HG02623 (cell line): Measurements from ENCODE around the gene PDE7B.

Source experiments
- ATAC-seq: cut with Tn5 transposase; IDR thresholded peaks from one replicate; pipeline ENCODE4 v1.9.1; 2021; ENCODE audit warnings: moderate library complexity; ENCODE audit not compliant: unreplicated experiment

PDE7B gene

GRCh38 chr6:136173519-136174507 lies 322.3 kb downstream of the PDE7B start:
- no peak for ATAC-seq

- no peak for ATAC-seq
Observed at GRCh38 chr6:136174510-136174909, 323.0 kb downstream of the PDE7B start.

GRCh38 chr6:136175873-136176272 lies 324.4 kb downstream of the PDE7B start:
- ATAC-seq: no peak

GRCh38 chr6:136178749-136179148 lies 327.2 kb downstream of the PDE7B start:
- no peak for ATAC-seq

GRCh38 chr6:136180704-136181511 lies 329.4 kb downstream of the PDE7B start:
- ATAC-seq: no peak

GRCh38 chr6:136181512-136181833 lies 330.0 kb downstream of the PDE7B start:
- no peak for ATAC-seq

GRCh38 chr6:136181861-136182260 lies 330.4 kb downstream of the PDE7B start:
- no peak for ATAC-seq

- ATAC-seq: no peak
Observed at GRCh38 chr6:136184738-136185137, 333.2 kb downstream of the PDE7B start.

GRCh38 chr6:136186363-136186762 lies 334.9 kb downstream of the PDE7B start:
- no peak for ATAC-seq

GRCh38 chr6:136188486-136188885 lies 337.0 kb downstream of the PDE7B start:
- no peak for ATAC-seq

GRCh38 chr6:136189104-136189503 lies 337.6 kb downstream of the PDE7B start:
- no peak for ATAC-seq

- no peak for ATAC-seq
Observed at GRCh38 chr6:136191606-136192312, 340.3 kb downstream of the PDE7B start.

- no peak for ATAC-seq
Observed at GRCh38 chr6:136192902-136193301, 341.4 kb downstream of the PDE7B start.

GRCh38 chr6:136201732-136202131 lies 350.2 kb downstream of the PDE7B start:
- ATAC-seq: no peak

GRCh38 chr6:136208783-136209182 lies 357.3 kb downstream of the PDE7B start:
- ATAC-seq: no peak

- no peak for ATAC-seq
Observed at GRCh38 chr6:136209496-136209895, 358.0 kb downstream of the PDE7B start.

GRCh38 chr6:136210398-136211165 lies 359.1 kb downstream of the PDE7B start:
- ATAC-seq: no peak

GRCh38 chr6:136212608-136213007 lies 361.1 kb downstream of the PDE7B start:
- no peak for ATAC-seq

GRCh38 chr6:136213012-136213539 lies 361.6 kb downstream of the PDE7B start:
- no peak for ATAC-seq

- ATAC-seq: no peak
Observed at GRCh38 chr6:136213853-136214252, 362.4 kb downstream of the PDE7B start.
